HG03378 (cell line): ENCODE measurements around the gene SPNS1.

Experiments used
- ATAC-seq: cut with Tn5 transposase; IDR thresholded peaks from one replicate; pipeline ENCODE4 v1.9.1; 2021; ENCODE audit warnings: mild to moderate bottlenecking, moderate library complexity; ENCODE audit not compliant: unreplicated experiment

The SPNS1 gene

GRCh38 chr16:29025218-29025617 is 50.6 kb downstream of the SPNS1 start:
- ATAC-seq, result no peak

- no peak for ATAC-seq
Measured at GRCh38 chr16:29025735-29026134, 51.2 kb downstream of the SPNS1 start.

GRCh38 chr16:29028457-29029167 is 54.0 kb downstream of the SPNS1 start:
- ATAC-seq, result no peak

- no peak for ATAC-seq
Measured at GRCh38 chr16:29029168-29029994, 54.8 kb downstream of the SPNS1 start.

GRCh38 chr16:29030086-29030840 is 55.7 kb downstream of the SPNS1 start:
- ATAC-seq, result no peak
